Mucosa of descending colon (tissue), 3 donors: ENCODE measurements around the gene SAYSD1. TPM values are rescaled to one million over a fixed set of nuclear protein-coding genes. Genes with fewer than 3 reads are reported as not detected.
A peak's percentile ranks its signal among the peaks of the same experiment; 100 is the strongest.
"Not testable (repeated sequence)": the region's sequence is repeated elsewhere in the genome, so short reads cannot be mapped to it uniquely, and the experiment has no call there.

ENCODE experiments used
- ATAC-seq: fragments of 200-7000 bp; cut with Tn5 transposase; one replicate; pipeline ENCODE4 v1.9.1; 2020; ENCODE audit warnings: mild to moderate bottlenecking, moderate library complexity
- DNase-seq, 3 donors: peaks; one replicate each; pipeline ENCODE4 v3.0.0-alpha.2; 2020
- H3K36me3 ChIP-seq: fragments of 200-600 bp; one replicate; pipeline ENCODE4 v1.8.0; 2021; ENCODE audit warnings: low read depth, mild to moderate bottlenecking
- H3K4me1 ChIP-seq: fragments of 200-600 bp; one replicate; pipeline ENCODE4 v1.8.0; 2021; ENCODE audit warnings: low read depth, mild to moderate bottlenecking
- H3K4me3 ChIP-seq: fragments of 200-600 bp; one replicate; pipeline ENCODE4 v1.8.0; 2021; ENCODE audit warnings: mild to moderate bottlenecking
- H3K9me3 ChIP-seq: fragments of 200-600 bp; one replicate; pipeline ENCODE4 v1.8.0; 2021; ENCODE audit warnings: mild to moderate bottlenecking
- intact Hi-C, 2 donors: fragments of 100-400 bp; cut with DNase I in 1 of 2; cut with micrococcal nuclease in 1 of 2; formaldehyde crosslinking; loops; one replicate each; pipeline versions ENCODE4 v1.11.0 to v1.11.1; 2022; cut with DNase I, micrococcal nuclease
- total RNA-seq, 3 donors: library from RNA; stranded (reverse); fragmentation: NEBNext Ultra II Directional in 2 of 3; extraction: Animal tissue kit (Norgen Biotek cat#: 25700) in 2 of 3; gene quantifications; one replicate each; pipeline versions ENCODE4 v1.2.1 to v1.2.4, GENCODE V29; 2021 to 2023
- TF ChIP-seq, protein P1 (sequence below): fragments of 200-600 bp; IDR thresholded peaks from one replicate; pipeline ENCODE4 v1.8.0; 2022; ENCODE audit warnings: antibody characterized with exemption, mild to moderate bottlenecking
- donor health status: DM: no; HTN: no; CAD: no; lungs with moderate emphysema.
- donor health status: DM: no; HTN: no; CAD: no.
- donor health status: DM: no; HTN: yes; CAD: no.

Gene SAYSD1
- total RNA-seq, 3 donors from 2014 or later = 12.8 to 16.0 (median 14.7) TPM

DNA sequence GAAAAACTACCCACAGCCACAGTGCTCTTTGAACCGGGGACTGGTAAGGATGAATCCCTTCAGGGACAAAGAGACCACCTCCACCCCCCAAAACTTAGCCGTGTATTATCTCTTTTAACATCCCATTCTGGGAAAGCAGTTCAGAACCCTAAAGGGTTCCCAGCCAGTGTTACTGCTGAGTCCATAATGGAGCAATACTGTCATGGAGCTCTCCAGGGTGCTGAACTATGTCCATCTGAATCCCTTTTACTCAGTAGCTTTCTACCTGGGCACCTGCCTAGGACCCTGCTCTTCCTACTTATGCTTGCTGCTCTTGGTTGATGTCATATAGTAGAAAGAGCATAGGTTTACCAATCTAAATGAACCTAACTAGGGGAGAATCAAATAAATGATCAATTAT is 22.3 kb upstream of the SAYSD1 start:
- peak; percentile 52 for ATAC-seq
- Histone ChIP-seq H3K9me3 (no peaks in the 10 kb centered on the region), H3K4me3 (no peak overlapping the region), H3K36me3 (no peaks in the 10 kb centered on the region), H3K4me1 (no peaks in the 10 kb centered on the region)
- peak in 1 of 3 donors; percentile 78 for DNase-seq
- TF ChIP-seq, protein P1, sequence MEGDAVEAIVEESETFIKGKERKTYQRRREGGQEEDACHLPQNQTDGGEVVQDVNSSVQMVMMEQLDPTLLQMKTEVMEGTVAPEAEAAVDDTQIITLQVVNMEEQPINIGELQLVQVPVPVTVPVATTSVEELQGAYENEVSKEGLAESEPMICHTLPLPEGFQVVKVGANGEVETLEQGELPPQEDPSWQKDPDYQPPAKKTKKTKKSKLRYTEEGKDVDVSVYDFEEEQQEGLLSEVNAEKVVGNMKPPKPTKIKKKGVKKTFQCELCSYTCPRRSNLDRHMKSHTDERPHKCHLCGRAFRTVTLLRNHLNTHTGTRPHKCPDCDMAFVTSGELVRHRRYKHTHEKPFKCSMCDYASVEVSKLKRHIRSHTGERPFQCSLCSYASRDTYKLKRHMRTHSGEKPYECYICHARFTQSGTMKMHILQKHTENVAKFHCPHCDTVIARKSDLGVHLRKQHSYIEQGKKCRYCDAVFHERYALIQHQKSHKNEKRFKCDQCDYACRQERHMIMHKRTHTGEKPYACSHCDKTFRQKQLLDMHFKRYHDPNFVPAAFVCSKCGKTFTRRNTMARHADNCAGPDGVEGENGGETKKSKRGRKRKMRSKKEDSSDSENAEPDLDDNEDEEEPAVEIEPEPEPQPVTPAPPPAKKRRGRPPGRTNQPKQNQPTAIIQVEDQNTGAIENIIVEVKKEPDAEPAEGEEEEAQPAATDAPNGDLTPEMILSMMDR = no peak
- intact Hi-C loops = no loop called here

DNA sequence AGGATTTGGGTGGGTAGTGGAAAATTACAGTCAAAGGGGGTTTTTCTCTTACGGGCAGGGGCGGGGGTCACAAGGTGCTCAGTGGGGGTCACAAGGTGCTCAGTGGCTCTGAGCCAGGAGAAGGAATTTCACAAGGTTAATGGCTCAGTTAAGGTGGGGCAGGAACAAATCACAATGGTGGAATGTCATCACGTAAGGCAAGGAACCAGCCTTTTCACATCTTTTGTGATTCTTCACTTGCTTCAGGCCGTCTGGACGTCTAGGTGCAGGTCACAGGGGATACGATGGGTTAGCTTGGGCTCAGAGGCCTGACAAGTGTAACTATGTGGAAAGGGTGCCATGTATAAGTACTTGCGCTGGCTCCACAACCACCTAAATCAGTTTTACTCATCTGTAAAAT is 21.2 kb upstream of the SAYSD1 start:
- H3K4me1 ChIP-seq, intact Hi-C loops, H3K9me3 ChIP-seq, ATAC-seq, DNase-seq, H3K4me3 ChIP-seq, H3K36me3 ChIP-seq: not testable (repeated sequence)

DNA sequence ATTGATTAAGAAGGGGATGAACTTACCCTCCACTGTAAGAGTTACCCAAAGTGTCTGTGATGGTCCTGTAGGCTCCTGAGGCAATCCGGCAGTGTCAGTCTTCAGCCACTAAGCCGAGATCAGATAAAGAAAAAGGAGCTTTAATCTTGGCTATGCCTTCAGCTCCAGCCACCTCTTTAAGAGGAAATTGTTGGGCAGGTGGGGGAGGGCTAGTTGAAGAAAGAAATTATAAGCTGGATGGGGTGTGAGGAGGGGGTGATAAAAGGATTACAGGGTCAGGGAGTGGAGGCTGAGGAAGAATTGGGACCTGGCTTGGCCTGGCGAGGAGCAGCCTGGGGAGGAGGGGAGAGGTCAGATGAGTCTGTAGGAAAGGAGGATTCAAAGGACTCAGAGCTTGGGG is 19.8 kb upstream of the SAYSD1 start:
- H3K36me3 ChIP-seq, DNase-seq, H3K9me3 ChIP-seq, H3K4me1 ChIP-seq, H3K4me3 ChIP-seq, intact Hi-C loops, ATAC-seq: not testable (repeated sequence)

DNA sequence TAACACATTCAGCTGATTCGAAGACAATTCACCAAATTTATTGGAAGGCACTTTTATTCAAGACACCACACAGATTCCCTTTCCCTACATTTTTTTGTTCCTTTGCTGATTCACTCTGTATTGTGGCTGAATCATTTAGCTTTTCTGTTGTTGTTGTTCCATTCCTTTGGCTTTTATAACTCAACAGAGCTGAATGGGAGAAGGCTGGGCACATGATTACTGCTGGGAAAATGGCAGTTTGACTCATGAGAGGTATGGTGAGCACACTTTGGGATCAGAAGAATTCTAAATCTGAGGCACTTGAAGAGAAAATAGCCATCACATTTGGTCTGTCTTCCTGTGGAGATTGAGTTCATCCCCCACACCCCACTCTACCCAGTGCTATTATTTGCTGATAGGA is 15.7 kb upstream of the SAYSD1 start:
- ATAC-seq (no peak), DNase-seq (no peak)
- Histone ChIP-seq H3K9me3 (no peaks in the 10 kb centered on the region), H3K4me1 (no peaks in the 10 kb centered on the region), H3K36me3 (no peaks in the 10 kb centered on the region), H3K4me3 (no peak overlapping the region)
- intact Hi-C loops = no loop called here
- TF ChIP-seq, protein P1 = no peak

DNA sequence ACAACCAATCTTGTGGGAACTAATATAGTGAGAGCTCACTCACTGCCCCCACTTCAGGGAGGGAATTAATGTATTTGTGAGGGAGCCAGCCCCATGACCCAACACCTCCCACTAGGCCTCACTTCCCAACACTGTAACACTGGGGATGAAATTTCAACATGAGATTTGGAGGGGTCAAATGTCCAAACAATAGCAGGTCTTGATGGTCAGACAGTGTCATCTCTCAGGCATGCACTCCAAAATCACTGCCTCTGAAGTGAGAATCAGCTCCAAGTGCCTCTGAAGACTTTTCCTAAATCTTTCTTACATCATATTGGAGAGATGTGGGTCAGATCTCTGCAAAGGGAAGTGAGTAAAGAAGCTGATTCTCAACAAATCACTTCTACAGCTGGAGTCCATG is 13.8 kb upstream of the SAYSD1 start:
- no peak for DNase-seq
- no peak for ATAC-seq
- no peaks in the 10 kb centered on the region for H3K4me1 ChIP-seq
- intact Hi-C loops = no loop called here
- no peaks in the 10 kb centered on the region for H3K9me3 ChIP-seq
- H3K4me3 ChIP-seq = no peak overlapping the region
- TF ChIP-seq, protein P1 = no peak
- H3K36me3 ChIP-seq = no peaks in the 10 kb centered on the region

DNA sequence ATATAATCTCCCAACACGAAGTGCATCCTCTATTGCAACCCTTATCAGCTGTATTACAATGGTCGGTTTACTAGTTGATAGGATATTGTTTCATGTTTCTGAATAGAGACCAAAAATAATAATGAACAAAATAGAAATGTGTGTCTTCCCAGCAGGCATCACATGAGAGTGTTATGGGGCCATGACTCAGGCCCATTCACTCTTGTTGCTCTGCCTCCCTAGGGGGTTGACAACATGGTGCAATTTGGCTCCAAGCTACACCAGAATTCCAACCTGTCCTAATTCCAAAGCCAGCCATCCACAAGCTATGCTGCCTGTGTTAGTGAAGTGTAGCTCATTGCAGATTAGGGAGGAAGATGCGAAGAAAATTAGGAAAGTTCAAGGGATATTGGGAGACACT is 13.1 kb upstream of the SAYSD1 start:
- TF ChIP-seq, protein P1 = no peak
- DNase-seq = no peak
- Histone ChIP-seq H3K4me3 (no peak overlapping the region), H3K4me1 (no peaks in the 10 kb centered on the region), H3K9me3 (no peaks in the 10 kb centered on the region), H3K36me3 (no peaks in the 10 kb centered on the region)
- ATAC-seq = no peak
- intact Hi-C loops = no loop called here

DNA sequence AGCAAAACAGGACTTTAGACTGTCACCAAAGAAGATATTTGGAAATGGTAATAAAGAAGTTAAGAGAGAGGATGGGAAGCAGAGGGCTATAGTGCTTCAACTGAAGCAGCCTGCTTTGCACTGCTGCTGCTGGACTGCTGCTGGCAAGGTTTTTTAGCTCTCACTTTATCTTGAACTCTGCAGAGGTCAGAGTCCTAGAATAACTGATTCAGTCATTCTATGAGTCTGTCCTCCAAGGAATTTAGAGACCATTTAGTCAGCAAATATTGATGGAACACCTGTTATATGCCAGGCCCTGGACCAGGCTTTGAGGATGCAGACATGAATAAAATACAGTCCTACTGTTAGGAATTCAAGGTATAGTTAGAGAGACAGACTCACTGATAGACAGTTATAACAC is 9.1 kb upstream of the SAYSD1 start:
- H3K9me3 ChIP-seq = no peaks in the 10 kb centered on the region
- no peak for DNase-seq
- H3K36me3 ChIP-seq = no peaks in the 10 kb centered on the region
- ATAC-seq = no peak
- H3K4me1 ChIP-seq = no peaks in the 10 kb centered on the region
- H3K4me3 ChIP-seq = no peak overlapping the region
- intact Hi-C loops = no loop called here
- TF ChIP-seq, protein P1 = no peak
